Pons (tissue), 1 donor: ENCODE data around the gene TMEM222.
"Not testable (repeated sequence)": the region's sequence is repeated elsewhere in the genome, so short reads cannot be mapped to it uniquely, and the experiment has no call there.

Experiments used
- DNase-seq: peaks from one replicate; pipeline ENCODE4 v3.0.0-alpha.2; 2016; ENCODE audit warnings: low spot score

Gene TMEM222

GRCh38 chr1:27380224-27380623 lies 58.3 kb downstream of the TMEM222 start:
- no peak for DNase-seq

GRCh38 chr1:27380766-27381733 lies 59.1 kb downstream of the TMEM222 start:
- no peak for DNase-seq

GRCh38 chr1:27381969-27382762 lies 60.2 kb downstream of the TMEM222 start:
- DNase-seq, result no peak

- DNase-seq, result no peak
Measured at GRCh38 chr1:27383039-27383605, 61.2 kb downstream of the TMEM222 start, which contains the start of gene CD164L2. TSS of gene CD164L2 (minus strand) at chr1:27383333. CDS start at chr1:27383239, 94 bp downstream.

GRCh38 chr1:27383661-27384060 lies 61.7 kb downstream of the TMEM222 start:
- DNase-seq, result no peak

- not testable (repeated sequence) for DNase-seq
Measured at GRCh38 chr1:27384797-27385196, 62.8 kb downstream of the TMEM222 start.
